HG02970 (cell line): ENCODE measurements around the gene CNTN4.
A peak's percentile ranks its signal among the peaks of the same experiment; 100 is the strongest.
"Not testable (repeated sequence)": the region's sequence is repeated elsewhere in the genome, so short reads cannot be mapped to it uniquely, and the experiment has no call there.

Source experiments
- ATAC-seq: cut with Tn5 transposase; IDR thresholded peaks from one replicate; pipeline ENCODE4 v1.9.1; 2021; ENCODE audit warnings: mild to moderate bottlenecking, moderate library complexity, moderate number of reproducible peaks; ENCODE audit not compliant: unreplicated experiment, low FRiP score

The CNTN4 gene

GRCh38 chr3:2876362-2876761 is 777.7 kb downstream of the CNTN4 start:
- no peak for ATAC-seq

- ATAC-seq = no peak
These were observed 780.4 kb downstream of the CNTN4 start for GRCh38 chr3:2879023-2879422.

- no peak for ATAC-seq
These were observed 780.9 kb downstream of the CNTN4 start for GRCh38 chr3:2879587-2879986.

GRCh38 chr3:2880218-2880756 is 781.6 kb downstream of the CNTN4 start:
- ATAC-seq = no peak

- no peak for ATAC-seq
These were observed 784.6 kb downstream of the CNTN4 start for GRCh38 chr3:2883283-2883682.

GRCh38 chr3:2888592-2888991 is 789.9 kb downstream of the CNTN4 start:
- ATAC-seq = no peak

GRCh38 chr3:2889736-2890135 is 791.1 kb downstream of the CNTN4 start:
- no peak for ATAC-seq

GRCh38 chr3:2896308-2896939 is 797.8 kb downstream of the CNTN4 start:
- no peak for ATAC-seq

GRCh38 chr3:2897821-2898220 is 799.2 kb downstream of the CNTN4 start:
- ATAC-seq = no peak

- ATAC-seq = no peak
These were observed 800.1 kb downstream of the CNTN4 start for GRCh38 chr3:2898591-2899353.

GRCh38 chr3:2904054-2904453 is 805.4 kb downstream of the CNTN4 start:
- no peak for ATAC-seq

- ATAC-seq = no peak
These were observed 810.2 kb downstream of the CNTN4 start for GRCh38 chr3:2908693-2909351.

- ATAC-seq = no peak
These were observed 812.3 kb downstream of the CNTN4 start for GRCh38 chr3:2910997-2911396.

GRCh38 chr3:2915826-2916225 is 817.2 kb downstream of the CNTN4 start:
- no peak for ATAC-seq

- not testable (repeated sequence) for ATAC-seq
These were observed 818.0 kb downstream of the CNTN4 start for GRCh38 chr3:2916640-2917039.

GRCh38 chr3:2920103-2920502 is 821.4 kb downstream of the CNTN4 start:
- no peak for ATAC-seq

GRCh38 chr3:2921452-2921851 is 822.8 kb downstream of the CNTN4 start:
- no peak for ATAC-seq

GRCh38 chr3:2921903-2922302 is 823.2 kb downstream of the CNTN4 start:
- peak; percentile 67 for ATAC-seq

- no peak for ATAC-seq
These were observed 824.7 kb downstream of the CNTN4 start for GRCh38 chr3:2923390-2923789.

GRCh38 chr3:2927259-2927658 is 828.6 kb downstream of the CNTN4 start:
- ATAC-seq = no peak

- no peak for ATAC-seq
These were observed 830.9 kb downstream of the CNTN4 start for GRCh38 chr3:2929574-2929973.
